ENCODE results near the gene DENND4B.
"Not testable (repeated sequence)": the region's sequence is repeated elsewhere in the genome, so short reads cannot be mapped to it uniquely, and the experiment has no call there.

DENND4B gene, protein sequence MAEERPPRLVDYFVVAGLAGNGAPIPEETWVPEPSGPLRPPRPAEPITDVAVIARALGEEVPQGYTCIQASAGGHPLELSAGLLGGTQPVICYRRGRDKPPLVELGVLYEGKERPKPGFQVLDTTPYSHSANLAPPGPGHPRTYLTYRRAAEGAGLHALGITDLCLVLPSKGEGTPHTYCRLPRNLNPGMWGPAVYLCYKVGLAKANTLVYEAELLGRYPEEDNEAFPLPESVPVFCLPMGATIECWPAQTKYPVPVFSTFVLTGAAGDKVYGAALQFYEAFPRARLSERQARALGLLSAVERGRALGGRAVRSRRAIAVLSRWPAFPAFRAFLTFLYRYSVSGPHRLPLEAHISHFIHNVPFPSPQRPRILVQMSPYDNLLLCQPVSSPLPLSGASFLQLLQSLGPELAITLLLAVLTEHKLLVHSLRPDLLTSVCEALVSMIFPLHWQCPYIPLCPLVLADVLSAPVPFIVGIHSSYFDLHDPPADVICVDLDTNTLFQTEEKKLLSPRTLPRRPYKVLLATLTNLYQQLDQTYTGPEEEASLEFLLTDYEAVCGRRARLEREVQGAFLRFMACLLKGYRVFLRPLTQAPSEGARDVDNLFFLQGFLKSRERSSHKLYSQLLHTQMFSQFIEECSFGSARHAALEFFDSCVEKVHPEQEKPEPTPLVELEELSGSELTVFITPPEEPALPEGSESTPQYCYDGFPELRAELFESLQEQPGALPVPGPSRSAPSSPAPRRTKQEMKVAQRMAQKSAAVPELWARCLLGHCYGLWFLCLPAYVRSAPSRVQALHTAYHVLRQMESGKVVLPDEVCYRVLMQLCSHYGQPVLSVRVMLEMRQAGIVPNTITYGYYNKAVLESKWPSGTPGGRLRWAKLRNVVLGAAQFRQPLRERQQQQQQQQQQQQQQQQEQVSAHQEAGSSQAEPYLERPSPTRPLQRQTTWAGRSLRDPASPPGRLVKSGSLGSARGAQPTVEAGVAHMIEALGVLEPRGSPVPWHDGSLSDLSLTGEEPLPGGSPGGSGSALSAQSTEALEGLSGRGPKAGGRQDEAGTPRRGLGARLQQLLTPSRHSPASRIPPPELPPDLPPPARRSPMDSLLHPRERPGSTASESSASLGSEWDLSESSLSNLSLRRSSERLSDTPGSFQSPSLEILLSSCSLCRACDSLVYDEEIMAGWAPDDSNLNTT (N-terminal part only)

DNA sequence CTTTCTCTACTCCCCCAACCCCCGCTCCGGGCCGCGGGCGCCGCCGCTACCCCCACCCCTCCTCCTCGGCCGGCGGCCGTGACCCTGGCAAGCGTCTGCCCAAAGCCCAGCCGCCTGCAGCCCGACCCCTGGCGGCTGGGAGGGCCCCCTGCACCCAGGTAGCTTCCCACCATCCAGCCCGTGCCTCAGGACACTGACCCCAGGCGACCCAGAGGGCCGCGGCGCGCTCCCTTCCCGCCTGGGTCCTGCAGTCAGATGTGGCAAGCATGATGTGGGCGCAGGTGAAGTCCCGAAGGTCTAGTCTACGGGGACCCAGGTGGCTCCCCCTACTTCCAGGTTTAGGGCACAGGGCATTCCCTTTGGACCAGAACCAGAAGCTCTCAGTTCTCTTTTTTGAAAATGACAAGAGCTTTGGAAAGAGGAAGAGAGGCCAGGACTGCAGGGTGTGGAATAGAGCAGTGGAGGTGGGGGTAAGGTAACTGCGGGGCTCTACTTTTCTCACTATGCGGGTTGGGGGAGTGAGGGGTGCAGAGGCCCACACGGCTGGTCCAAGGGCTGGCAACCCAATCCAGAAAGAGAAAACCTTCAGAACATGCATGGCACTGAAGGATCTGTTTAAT, at the start of gene DENND4B:
DENND4B (minus strand) TSS at position 97 of the 620 bp plus-strand sequence. CDS start 2,344 bp downstream, outside the sequence.
- peak; percentile 79 to 93 (median 82) for DNase-seq

DNA sequence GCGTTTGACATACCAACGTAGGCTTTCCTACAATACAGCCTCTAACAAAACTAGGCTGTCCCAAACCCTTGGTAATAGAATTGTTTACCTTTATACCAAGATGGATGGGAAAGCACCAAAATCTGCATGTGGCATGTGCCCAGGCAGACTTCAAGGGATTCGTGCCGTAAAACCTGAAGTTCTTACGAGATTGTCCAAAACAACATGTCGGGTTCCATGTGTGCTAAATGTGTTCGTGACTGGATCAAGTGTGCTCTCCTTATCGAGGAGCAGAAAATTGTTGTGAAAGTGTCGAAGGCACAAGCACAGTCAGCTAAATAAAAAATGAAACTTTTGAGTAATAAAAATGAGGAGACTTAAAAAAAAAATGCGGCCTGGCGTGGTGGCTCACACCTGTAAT, 49.1 kb upstream of the DENND4B start:
- no peak for DNase-seq

DNA sequence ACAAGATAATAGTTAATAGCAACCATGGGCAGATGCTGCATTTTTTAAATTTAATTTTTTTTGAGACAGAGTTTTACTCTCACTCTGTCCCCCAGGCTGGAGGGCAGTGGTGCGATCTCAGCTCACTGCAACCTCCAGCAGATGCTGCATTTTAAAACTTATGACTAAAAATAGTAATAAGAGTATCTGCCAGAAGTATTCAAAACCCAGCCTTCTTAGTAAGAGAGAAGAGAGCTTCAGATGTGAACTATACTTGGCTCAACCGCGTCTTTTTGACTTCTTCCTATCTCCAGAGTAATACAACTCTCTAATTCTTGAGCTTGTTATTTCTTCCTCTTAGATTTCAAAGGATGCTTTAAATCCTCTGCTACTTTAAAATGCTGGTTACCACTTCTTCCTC, 48.7 kb upstream of the DENND4B start:
- no peak for DNase-seq

DNA sequence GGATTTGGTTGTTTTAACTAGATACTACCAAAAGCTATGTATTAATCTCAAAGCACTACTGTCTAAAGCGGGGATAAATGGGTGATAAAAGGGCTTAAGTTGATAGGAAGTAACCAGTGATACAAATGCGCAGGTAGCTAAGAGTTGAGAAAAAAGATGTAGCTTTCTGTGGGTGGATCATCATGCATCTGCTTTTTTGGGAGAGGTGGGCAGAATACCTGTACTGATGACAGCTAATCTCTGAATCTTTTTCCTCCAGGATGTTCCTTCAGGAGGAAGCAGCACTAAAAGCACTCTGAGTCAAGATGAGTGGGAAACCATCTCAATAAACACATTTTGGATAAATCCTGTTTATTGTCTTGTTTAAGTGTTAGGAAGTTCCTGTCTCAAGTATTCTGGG, 45.3 kb upstream of the DENND4B start:
- DNase-seq: no peak

DNA sequence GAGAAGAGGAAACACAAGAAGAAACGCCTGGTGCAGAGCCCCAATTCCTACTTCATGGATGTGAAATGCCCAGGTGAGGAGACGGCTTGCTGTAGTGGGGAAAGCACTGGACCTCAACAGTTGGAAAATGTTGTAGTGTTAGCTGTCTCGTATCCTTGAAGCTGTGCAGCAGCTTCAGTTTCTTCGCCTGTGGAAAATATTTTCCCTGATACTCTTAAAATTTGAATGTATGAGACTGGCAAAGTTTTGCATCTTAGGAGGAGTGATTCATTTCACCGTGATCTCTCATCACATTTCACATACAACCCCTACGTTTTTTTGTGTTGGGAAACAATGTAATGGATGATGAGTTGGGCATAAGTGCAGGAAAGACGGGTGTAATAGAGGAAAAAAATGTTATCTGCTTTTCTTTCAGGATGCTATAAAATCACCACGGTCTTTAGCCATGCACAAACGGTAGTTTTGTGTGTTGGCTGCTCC, 44.7 kb upstream of the DENND4B start:
- DNase-seq: no peak

DNA sequence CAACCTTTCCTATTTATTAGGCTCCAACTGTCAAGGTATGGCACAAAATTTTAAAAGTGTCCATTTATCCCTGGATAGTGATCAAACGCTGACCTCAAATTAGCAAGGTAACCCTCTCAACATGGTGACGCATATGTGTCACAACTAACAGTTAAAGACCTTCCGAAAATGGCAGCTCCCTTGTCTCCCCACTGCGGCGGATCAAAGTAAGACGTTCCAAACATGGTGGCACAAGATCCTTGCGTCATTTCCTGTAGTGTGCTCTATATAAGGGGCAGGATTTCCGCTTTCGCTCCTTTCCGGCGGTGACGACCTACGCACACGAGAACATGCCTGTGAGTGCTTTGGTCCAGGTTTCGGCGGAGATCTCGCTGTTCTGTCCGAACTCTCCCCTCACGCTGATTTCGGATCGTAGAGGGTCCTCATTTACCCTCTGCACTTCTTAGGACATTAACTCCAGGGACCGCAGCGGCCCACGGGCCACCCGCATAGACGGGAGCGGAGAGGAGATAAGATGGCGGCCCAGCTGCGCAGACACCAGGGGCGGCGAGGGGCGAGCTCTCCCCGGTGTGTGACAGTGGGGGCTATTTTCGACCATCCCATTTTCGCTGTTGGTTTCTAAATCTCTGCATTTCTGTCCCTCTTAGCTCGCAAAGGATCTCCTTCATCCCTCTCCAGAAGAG, 44.1 kb upstream of the DENND4B start, which contains the start of gene RPS27:
RPS27 (plus strand) TSS at position 295 of the 683 bp plus-strand sequence; CDS start at position 330, 35 bp downstream.
- peak; percentile 94 to 100 (median 99) for DNase-seq

DNA sequence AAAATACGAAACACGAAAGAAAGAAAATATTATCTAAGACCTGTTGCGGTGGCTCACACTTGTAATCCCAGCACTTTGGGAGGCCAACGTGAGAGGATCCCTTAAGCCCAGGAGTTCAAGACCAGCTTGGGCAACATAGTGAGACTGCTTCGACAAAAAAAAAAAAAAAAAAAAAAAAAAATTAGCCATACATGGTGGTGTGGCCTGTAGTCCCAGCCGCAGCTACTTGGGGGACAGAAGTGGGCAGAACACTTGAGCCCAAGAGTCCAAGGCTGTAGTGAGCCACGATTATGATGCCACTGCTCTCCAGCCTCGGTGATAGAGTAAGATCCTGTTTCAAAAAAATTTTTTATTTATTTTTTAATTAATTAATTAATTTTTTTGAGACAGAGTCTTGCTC, 41.1 kb upstream of the DENND4B start:
- no peak for DNase-seq

DNA sequence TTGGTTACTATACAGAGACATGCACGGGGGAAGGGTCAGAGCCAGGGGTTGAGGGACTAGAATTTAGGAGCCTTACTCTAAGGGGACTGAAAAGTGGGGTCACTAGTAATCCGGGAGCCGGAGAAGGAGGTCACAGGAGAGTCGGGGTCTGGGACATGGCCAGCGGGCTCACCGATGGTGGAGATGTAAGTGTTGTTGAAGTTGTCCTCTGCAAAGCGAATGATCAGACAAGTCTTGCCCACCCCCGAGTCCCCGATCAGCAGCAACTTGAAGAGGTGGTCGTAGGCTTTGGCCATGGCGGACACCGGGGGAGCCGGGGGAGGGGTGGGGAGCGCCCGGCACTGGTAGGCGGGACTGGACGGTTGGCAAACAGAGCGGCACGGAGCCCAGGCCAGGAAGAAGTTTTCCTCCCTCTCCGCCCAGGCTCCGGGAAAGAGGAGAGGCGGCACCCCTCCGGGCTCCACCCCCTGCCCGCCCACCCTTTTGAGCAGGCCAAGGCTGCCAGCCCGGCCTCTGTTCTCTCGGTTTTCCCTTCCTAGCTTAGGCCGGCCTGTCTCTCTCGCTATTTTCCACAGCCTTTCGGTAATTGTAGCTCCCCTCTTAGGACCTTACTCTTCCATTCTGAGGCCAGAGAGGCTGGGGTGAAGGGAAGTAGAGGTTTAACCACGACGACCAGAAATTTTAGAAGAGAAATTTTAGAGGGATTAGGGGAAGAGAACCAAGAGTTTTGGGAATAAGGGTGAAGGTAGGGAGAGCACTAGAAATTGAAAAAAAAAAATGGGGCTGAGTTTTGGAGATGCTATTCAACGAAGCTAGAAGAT, 39.6 kb upstream of the DENND4B start, which contains the start of gene RAB13:
RAB13 (minus strand) TSS at position 399 of the 821 bp plus-strand sequence; CDS start at position 296, 103 bp downstream.
- DNase-seq: peak in 2 of 3 experiments; percentile 79 to 88

DNA sequence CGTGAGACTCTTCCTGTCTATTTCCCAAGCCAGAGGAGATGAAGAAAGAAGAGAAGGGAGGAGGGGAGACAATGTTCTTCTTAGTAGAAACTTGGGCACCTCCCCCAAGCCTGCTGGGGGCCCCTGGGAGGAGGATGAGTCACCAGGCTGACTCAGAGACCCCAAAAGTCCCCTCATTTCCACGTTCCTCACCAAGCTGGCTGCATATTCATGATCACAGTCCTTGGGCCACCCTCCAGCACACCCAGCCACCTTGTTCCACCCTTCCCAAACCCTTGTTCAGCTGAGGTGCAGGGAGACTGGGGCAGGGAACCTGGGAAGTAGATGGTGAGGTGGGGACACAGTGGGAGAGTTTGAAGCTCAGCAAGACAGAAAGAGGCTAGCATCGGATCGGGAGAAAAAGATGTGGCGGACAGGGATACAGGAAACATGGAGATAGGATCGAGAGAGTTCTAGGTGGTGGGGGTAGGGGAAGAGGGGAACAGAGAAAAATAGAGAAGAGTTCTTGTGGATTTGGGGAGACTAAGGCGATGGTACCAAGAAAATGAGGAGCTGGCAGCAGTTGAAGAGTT, 38.9 kb upstream of the DENND4B start:
- no peak for DNase-seq

DNA sequence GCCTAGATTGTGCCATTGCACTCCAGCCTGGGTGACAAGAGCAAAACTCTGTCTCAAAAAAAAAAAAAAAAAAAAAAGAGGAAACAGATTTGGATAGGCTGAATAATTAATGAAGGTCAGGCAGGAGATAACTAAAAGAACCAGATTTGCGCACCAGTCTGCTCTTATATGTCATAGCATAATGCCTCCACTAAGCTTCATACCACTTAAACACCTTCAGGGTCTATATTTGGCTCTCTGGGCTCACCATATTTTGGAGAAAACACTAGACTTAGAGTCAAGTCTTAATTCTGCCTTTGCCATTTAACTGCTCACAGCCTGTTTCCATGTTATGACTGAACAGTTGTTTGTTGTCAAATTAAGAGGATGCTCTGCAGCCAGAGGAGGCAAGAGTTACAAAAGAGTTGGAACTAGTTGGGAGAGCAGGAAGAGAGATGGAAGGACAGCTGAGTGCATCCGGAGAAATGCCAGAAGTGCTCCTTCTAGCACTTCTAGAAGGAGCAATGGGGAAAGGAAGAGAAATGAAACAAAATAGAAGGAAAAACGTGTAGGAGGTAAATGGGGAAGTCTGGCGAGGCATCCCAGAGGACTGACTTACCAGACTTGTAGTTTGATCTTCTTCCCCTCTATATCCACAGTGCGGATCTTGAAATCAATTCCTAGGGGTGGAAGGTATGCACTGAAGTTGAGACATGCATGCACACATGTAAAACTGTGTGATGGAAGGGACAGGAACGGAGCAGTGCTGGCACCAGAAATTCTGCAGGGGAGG, 37.8 kb upstream of the DENND4B start:
- DNase-seq: no peak

DNA sequence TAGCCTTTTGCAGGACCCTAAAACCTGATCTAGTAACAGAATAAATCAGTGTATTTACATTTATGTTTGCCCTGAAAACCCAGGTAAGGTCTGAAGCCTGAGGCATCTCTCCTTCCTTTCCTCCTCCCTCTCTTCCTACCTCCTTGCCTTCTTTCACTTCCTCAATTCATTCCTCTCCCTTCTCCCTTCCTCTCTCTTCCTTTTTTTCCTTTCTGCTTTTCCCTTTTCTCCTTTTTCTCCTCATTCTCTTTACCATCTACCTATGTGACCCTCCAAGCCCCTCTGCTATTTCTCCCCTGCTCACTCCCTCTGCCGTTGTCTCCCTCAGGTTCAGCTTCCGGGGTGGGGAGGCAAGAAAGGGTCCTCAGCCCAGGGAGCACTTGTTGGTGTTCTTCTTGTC, 35.2 kb upstream of the DENND4B start:
- DNase-seq: not testable (repeated sequence)

DNA sequence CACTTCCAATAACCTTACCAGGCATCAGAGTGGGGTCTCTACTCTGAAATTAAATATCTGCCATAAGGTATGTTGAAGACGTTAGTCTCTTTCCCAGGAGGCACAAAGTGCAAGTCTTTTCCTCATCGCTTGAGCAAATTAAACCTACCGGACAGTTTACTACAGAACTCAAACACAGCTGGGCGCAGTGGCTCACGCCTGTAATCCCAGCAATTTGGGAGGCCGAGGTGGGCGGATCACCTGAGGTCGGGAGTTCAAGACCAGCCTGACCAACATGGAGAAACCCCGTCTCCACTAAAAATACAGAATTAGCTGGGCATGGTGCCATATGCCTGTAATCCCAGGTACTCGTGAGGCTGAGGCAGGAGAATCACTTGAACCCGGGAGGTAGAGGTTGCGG, 32.6 kb upstream of the DENND4B start:
- DNase-seq: not testable (repeated sequence)

DNA sequence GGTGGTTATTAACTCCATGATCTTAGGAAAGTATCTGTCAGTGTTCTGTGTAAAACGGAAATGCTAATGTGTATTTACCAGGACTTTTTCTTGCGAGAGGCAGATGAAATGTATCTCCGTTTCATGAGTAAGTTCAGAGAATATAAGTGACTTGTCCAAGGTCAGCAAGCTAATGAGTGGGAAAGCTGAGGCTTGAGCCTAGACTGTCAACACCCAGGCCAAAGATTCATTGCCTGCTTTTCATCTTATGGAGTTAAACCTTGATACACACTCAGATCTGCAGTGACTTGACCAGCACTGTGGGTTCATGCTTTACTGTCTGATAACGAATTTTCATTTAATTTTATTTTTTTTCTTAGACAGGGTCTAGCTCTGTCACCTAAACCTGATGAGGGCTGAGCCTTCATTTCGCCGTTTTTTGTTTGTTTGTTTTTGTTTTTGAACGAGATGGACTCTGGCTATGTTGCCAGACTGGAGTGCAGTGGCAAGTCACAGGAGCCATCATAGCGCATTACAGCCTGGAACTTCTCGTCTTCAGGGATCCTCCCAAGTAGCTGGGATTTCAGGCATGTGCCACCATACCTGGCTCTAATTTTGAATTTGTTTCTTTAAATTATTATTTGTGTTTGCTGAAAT, 31.9 kb upstream of the DENND4B start:
- no peak for DNase-seq

DNA sequence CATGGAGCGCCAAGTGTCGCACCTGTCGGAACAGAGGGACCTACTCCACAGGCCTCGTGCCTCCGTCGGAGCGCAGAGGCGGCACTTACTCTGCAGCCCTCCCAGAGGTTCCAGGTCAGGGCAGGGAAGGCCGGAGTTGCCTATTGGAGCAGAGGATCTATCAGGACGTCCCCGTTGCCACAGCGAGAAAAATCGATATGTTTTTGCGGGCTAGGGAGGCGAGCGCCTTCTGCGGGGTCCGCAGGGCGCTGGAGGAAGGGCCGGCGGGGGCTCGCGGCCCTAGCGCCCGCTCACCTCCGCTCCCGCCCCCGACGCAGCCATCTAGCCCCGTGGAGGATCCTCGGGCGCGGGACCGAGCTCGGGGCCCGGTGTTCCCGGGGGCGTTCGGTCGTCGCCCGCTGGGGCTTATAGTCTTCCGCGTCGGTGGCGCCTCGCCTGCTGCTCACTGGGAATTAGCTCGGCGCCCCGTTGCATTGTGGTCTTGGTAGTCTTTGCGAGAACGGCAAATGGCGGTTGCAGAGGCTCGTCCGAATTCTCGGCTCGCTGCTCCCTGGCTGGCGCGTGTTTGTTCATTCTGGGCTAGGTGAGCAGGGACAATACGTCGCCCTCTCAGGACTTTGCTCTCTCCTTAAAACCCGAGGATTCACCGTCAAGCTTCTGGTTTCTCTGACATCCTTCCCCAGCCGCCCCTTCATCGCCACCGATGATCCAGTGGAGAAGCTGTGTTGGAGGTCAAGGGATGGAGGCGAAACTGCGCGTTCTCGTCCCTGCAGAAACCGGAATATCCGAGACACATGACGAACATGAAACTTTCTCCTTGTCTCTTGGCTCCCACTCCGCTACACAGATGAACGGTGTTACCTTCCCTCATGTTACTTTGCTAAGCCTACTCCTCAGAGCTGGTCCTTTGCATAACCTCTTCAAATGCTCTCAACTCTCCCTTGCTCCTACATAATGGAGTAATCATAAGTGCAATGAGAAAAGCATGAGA, 31.0 kb upstream of the DENND4B start, which contains the start of gene JTB:
JTB (minus strand) TSS at position 425 of the 991 bp plus-strand sequence; CDS start at position 3, 422 bp downstream.
- DNase-seq: peak; percentile 91 to 97 (median 92)

DNA sequence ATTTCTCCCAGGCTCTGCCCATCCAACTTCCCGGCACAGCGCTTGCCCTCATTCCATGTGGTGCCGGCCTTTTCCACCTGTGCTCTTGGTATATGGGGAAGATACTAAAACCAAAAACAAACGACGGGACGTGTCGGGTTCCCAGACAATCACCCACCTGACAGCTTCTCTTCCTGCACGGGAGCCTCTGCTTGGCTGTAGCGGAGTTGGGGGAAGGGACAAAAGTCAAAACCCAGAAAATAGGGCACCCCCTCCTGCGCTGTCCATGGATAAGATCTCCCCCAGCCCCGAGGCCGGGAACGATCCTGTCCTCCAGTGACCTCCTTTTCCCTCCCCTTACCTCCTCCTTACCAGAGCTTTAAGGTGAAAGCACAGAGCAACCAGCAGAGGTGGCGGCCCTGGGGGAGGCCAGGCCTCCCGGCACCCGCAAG, 30.3 kb upstream of the DENND4B start:
- peak in 1 of 3 experiments; percentile 54 for DNase-seq

DNA sequence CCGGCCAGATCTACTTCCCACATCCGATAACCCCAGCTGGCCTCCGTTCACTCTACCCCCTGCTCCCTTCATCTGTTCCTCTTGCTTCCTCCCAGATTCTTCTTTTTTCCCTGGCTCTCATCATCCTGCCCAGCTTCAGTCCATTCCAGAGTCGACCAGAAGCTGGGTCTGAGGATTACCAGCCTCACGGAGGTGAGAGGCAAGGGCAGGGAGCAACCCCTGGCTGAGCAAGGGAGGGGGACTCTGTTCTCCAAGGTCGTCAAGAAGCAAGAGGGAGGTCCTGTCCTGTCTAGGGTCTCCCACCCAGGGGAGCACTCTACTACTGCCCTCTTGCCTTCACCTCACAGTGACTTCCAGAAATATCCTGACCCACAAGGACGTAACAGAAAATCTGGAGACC, 27.0 kb upstream of the DENND4B start:
- no peak for DNase-seq

DNA sequence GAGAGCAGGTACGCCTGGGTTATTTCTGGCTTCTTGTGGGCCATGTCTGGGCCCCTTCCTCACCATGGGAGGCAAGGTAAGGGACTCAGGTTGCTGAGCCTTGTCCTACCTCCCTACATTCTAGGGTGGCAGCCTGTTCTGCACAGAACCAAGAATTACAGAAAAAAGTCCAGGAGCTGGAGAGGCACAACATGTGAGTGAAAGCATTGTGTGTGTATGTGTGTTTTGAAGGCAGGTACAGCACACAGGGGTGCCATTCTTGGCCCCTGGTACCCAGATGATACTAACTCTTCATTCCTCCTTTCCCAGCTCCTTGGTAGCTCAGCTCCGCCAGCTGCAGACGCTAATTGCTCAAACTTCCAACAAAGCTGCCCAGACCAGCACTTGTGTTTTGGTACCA, 26.6 kb upstream of the DENND4B start:
- DNase-seq: no peak

Data from NCI-H1417 (cell line).